Measurements from ENCODE around the gene TLL2. TPM values are rescaled to one million over a fixed set of nuclear protein-coding genes. Genes with fewer than 3 reads are reported as not detected.

The TLL2 gene
- total RNA-seq, 1 donor from 2014 or later = 0.25 TPM

- no peaks in the 10 kb centered on the region for H3K36me3 ChIP-seq
- no peak for TF ChIP-seq POLR2A (IDR thresholded peaks at IDR 0.05)
- no peak for TF ChIP-seq CTCF (IDR thresholded peaks at IDR 0.05)
- no peak for TF ChIP-seq POLR2AphosphoS5 (IDR thresholded peaks at IDR 0.05; ENCODE audit: insufficient read depth in 1 of 2, low read depth in 1 of 2)
- H3K4me1 ChIP-seq = no peaks in the 10 kb centered on the region
- DNase-seq (ENCODE audit: extremely low spot score in 2 of 2) = peak; percentile 16 to 60
- no peak overlapping the region for H3K27ac ChIP-seq
- no peak overlapping the region for H3K4me3 ChIP-seq
- H3K9me3 ChIP-seq = no peaks in the 10 kb centered on the region
- H3K27me3 ChIP-seq = no peaks in the 10 kb centered on the region
- intact Hi-C loops (cut with DNase I) = no loop called here
These were observed 18.2 kb downstream of the TLL2 start for GRCh38 chr10:96495544-96495943.

- Histone ChIP-seq H3K27ac (no peak overlapping the region), H3K4me3 (no peak overlapping the region), H3K9me3 (no peaks in the 10 kb centered on the region), H3K27me3 (no peaks in the 10 kb centered on the region), H3K4me1 (no peaks in the 10 kb centered on the region), H3K36me3 (no peaks in the 10 kb centered on the region)
- no peak for TF ChIP-seq CTCF (IDR thresholded peaks at IDR 0.05)
- TF ChIP-seq POLR2AphosphoS5 (IDR thresholded peaks at IDR 0.05; ENCODE audit: insufficient read depth in 1 of 2, low read depth in 1 of 2) = no peak
- TF ChIP-seq POLR2A (IDR thresholded peaks at IDR 0.05) = no peak
- DNase-seq (ENCODE audit: extremely low spot score in 2 of 2) = peak; percentile 28 to 47
- intact Hi-C loops (cut with DNase I) = no loop called here
These were observed 19.0 kb downstream of the TLL2 start for GRCh38 chr10:96494694-96495093.

GRCh38 chr10:96493871-96494525 lies 19.7 kb downstream of the TLL2 start:
- Histone ChIP-seq H3K27me3 (no peaks in the 10 kb centered on the region), H3K4me3 (no peak overlapping the region), H3K4me1 (no peaks in the 10 kb centered on the region), H3K36me3 (no peaks in the 10 kb centered on the region), H3K9me3 (no peaks in the 10 kb centered on the region), H3K27ac (no peak overlapping the region)
- TF ChIP-seq POLR2A (IDR thresholded peaks at IDR 0.05) (no peak), CTCF (IDR thresholded peaks at IDR 0.05) (no peak), POLR2AphosphoS5 (IDR thresholded peaks at IDR 0.05; ENCODE audit: insufficient read depth in 1 of 2, low read depth in 1 of 2) (no peak)
- peak in 1 of 2 donors; percentile 54 for DNase-seq (ENCODE audit: extremely low spot score in 2 of 2)
- intact Hi-C loops (cut with DNase I) = no loop called here

- no peaks in the 10 kb centered on the region for H3K4me1 ChIP-seq
- TF ChIP-seq CTCF (IDR thresholded peaks at IDR 0.05) (no peak), POLR2A (IDR thresholded peaks at IDR 0.05) (no peak), POLR2AphosphoS5 (IDR thresholded peaks at IDR 0.05; ENCODE audit: insufficient read depth in 1 of 2, low read depth in 1 of 2) (no peak)
- no peak overlapping the region for H3K4me3 ChIP-seq
- no peaks in the 10 kb centered on the region for H3K27me3 ChIP-seq
- DNase-seq (ENCODE audit: extremely low spot score in 2 of 2) = no peak
- intact Hi-C loops (cut with DNase I) = no loop called here
- H3K36me3 ChIP-seq = no peaks in the 10 kb centered on the region
- no peaks in the 10 kb centered on the region for H3K9me3 ChIP-seq
- H3K27ac ChIP-seq = no peak overlapping the region
These were observed 20.5 kb downstream of the TLL2 start for GRCh38 chr10:96493254-96493653.

- Histone ChIP-seq H3K4me1 (no peaks in the 10 kb centered on the region), H3K4me3 (no peak overlapping the region), H3K9me3 (no peaks in the 10 kb centered on the region), H3K27me3 (no peaks in the 10 kb centered on the region), H3K27ac (no peak overlapping the region), H3K36me3 (no peaks in the 10 kb centered on the region)
- no peak for DNase-seq (ENCODE audit: extremely low spot score in 2 of 2)
- intact Hi-C loops (cut with DNase I) = no loop called here
- TF ChIP-seq POLR2AphosphoS5 (IDR thresholded peaks at IDR 0.05; ENCODE audit: insufficient read depth in 1 of 2, low read depth in 1 of 2) = no peak
- no peak for TF ChIP-seq CTCF (IDR thresholded peaks at IDR 0.05)
- TF ChIP-seq POLR2A (IDR thresholded peaks at IDR 0.05) = no peak
These were observed 22.4 kb downstream of the TLL2 start for GRCh38 chr10:96491303-96491702.
